GM12891 (cell line): ENCODE results near the gene EGFR.

Experiments used
- POLR2A ChIP-seq: IDR thresholded peaks from 2 replicates; pipeline ENCODE4 v1.6.1; 2011; ENCODE audit warnings: low read depth, low read length, control low read depth
- POLR2AphosphoS5 ChIP-seq: IDR thresholded peaks from 2 replicates; pipeline ENCODE4 v1.6.1; 2011; ENCODE audit warnings: low read depth, low read length, control low read depth
- SPI1 ChIP-seq: IDR thresholded peaks from 2 replicates; pipeline ENCODE4 v1.6.1; 2011; ENCODE audit warnings: low read depth, low read length, control low read depth

DNA sequence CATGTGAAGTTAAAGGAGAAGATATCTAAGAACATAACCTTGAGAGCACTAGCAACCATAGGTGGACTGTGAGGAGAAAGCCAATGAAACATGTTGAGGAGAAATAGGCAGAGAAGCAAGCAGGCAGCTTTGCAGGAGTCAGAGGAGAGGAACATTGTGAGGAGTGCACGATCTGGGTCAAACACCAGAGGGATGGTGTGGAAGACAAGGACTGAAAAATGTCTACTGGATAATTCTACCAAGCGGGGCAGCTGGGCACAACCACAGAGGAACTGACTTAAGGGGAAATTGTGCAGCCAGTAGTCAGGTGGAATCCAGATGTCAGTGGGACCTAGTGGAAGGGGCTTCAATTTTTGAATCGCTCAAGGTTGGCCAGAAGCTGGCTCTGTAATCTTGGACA, 234.4 kb downstream of the EGFR start:
- TF ChIP-seq POLR2A (no peak), POLR2AphosphoS5 (no peak), SPI1 (no peak)
